H1 (cell line): ENCODE results near the gene XPO1. TPM values are rescaled to one million over a fixed set of nuclear protein-coding genes. Genes with fewer than 3 reads are reported as not detected.
A peak's percentile ranks its signal among the peaks of the same experiment; 100 is the strongest.

Experiments
- ASH2L ChIP-seq: fragments of 200-600, 300-600 bp; sonication (generic); IDR thresholded peaks from one replicate; pipeline ENCODE4 v1.7.1; 2017; ENCODE audit warnings: low read length
- CBX8 ChIP-seq: fragments of 300-800, 300-1000 bp; sonication (generic); IDR thresholded peaks from 2 replicates; pipeline ENCODE4 v1.7.1; 2016; ENCODE audit warnings: low read depth, low read length, borderline replicate concordance
- CHD2 ChIP-seq: IDR thresholded peaks from 2 replicates; pipeline ENCODE4 v1.6.1; 2012; ENCODE audit warnings: low read length, improper control_type of control experiment
- CREB1 ChIP-seq: IDR thresholded peaks from 2 replicates; pipeline ENCODE4 v1.6.1; 2012; ENCODE audit warnings: inconsistent platforms
- EP300 ChIP-seq, 2 experiments: IDR thresholded peaks; 1 replicate in 1 of 2; 2 replicates in 1 of 2; pipeline ENCODE4 v1.6.1; 2011 to 2012; ENCODE audit warnings: low read depth in 2 of 2, low read length in 2 of 2, mild to moderate bottlenecking in 2 of 2, borderline replicate concordance in 1 of 2, inconsistent platforms in 1 of 2, moderate library complexity in 1 of 2
- GABPA ChIP-seq: IDR thresholded peaks from 2 replicates; pipeline ENCODE4 v1.6.1; 2011; ENCODE audit warnings: mild to moderate bottlenecking, low read length, moderate library complexity, borderline replicate concordance; ENCODE audit not compliant: insufficient read depth
- GTF2F1 ChIP-seq: IDR thresholded peaks from 2 replicates; pipeline ENCODE4 v1.6.1; 2012; ENCODE audit warnings: low read depth, low read length, improper control_type of control experiment, borderline replicate concordance
- JUN ChIP-seq: IDR thresholded peaks from 2 replicates; pipeline ENCODE4 v1.6.1; 2011; ENCODE audit warnings: low read depth, mild to moderate bottlenecking, improper control_type of control experiment, low read length
- PHF8 ChIP-seq: fragments of 200-600 bp; sonication (generic); conservative IDR thresholded peaks from 2 replicates; pipeline ENCODE4 v1.7.1; 2012; ENCODE audit warnings: low read depth, mild to moderate bottlenecking, inconsistent platforms, low read length, moderate library complexity
- POLR2AphosphoS5 ChIP-seq: IDR thresholded peaks from 2 replicates; pipeline ENCODE4 v1.6.1; 2011; ENCODE audit warnings: low read depth, low read length
- RNF2 ChIP-seq: fragments of 200-900, 300-1000 bp; sonication (generic); IDR thresholded peaks from 2 replicates; pipeline ENCODE4 v1.7.1; 2016; ENCODE audit warnings: borderline replicate concordance, low read depth, mild to moderate bottlenecking, antibody characterized with exemption, low read length; ENCODE audit not compliant: poor library complexity, severe bottlenecking; ENCODE audit errors: missing control alignments
- RXRA ChIP-seq: IDR thresholded peaks from 2 replicates; pipeline ENCODE4 v1.6.1; 2011; ENCODE audit warnings: low read depth, mild to moderate bottlenecking, low read length, moderate library complexity; ENCODE audit not compliant: insufficient read depth
- TCF12 ChIP-seq: IDR thresholded peaks from 2 replicates; pipeline ENCODE4 v1.6.1; 2011; ENCODE audit warnings: low read depth, mild to moderate bottlenecking, low read length
- USF2 ChIP-seq: IDR thresholded peaks from 2 replicates; pipeline ENCODE4 v1.6.1; 2011; ENCODE audit warnings: low read length, improper control_type of control experiment
- polyA plus RNA-seq, 7 experiments: library from polyadenylated mRNA; depleted of rRNA in 3 of 7; stranded (reverse) in 5 of 7; unstranded in 2 of 7; fragments of >200 nt in 5 of 7; fragments of 200-250 nt in 2 of 7; gene quantifications; 1 replicate in 5 of 7; 2 replicates in 1 of 7; 4 replicates in 1 of 7; pipeline versions ENCODE4 v1.2.1 to v1.2.3, GENCODE V29; 2011 to 2013; ENCODE audit warnings: missing spikeins in 2 of 7, mixed read lengths in 2 of 7
- total RNA-seq: library from RNA; stranded (reverse); fragmentation: NEBNext Ultra II Directional; extraction: Animal tissue kit (Norgen Biotek cat#: 25700); gene quantifications from 2 replicates; pipeline ENCODE4 v1.2.1, GENCODE V29; 2021

XPO1 gene
- total and polyA plus RNA-seq, 2 of the 8 experiments (the other 6 are each of a cell fraction or from before 2014, with no cell fraction given), result 110 to 296 TPM

GRCh38 chr2:61536572-61537276, 1.4 kb downstream of the XPO1 start (continued):
- no peak for TF ChIP-seq EP300 (IDR thresholded peaks at IDR 0.05; ENCODE audit: borderline replicate concordance in 1 of 2, low read depth in 2 of 2, low read length in 2 of 2)
- TF ChIP-seq RXRA, result no peak
- peak; percentile 57 for TF ChIP-seq PHF8
- no peak for TF ChIP-seq CBX8
- TF ChIP-seq USF2, result peak; percentile 74
- TF ChIP-seq TCF12, result no peak
- TF ChIP-seq GABPA, result no peak
- peak; percentile 36 for TF ChIP-seq GTF2F1
- TF ChIP-seq POLR2AphosphoS5, result peak; percentile 99
- TF ChIP-seq CREB1, result no peak
- 0 out of 2 replicates have a peak, but pooled peaks have one; percentile 23 for TF ChIP-seq CHD2
- no peak for TF ChIP-seq JUN
- TF ChIP-seq RNF2, result no peak
- TF ChIP-seq ASH2L, result peak; percentile 70
- TF ChIP-seq, all 59 proteins: peak for 16
